GM21360 (cell line): Measurements from ENCODE around the gene MYO5A.
"Not testable (repeated sequence)": the region's sequence is repeated elsewhere in the genome, so short reads cannot be mapped to it uniquely, and the experiment has no call there.

Experiments
- ATAC-seq: cut with Tn5 transposase; IDR thresholded peaks from one replicate; pipeline ENCODE4 v1.9.1; 2021; ENCODE audit warnings: mild to moderate bottlenecking, moderate library complexity; ENCODE audit not compliant: unreplicated experiment

Gene MYO5A

DNA sequence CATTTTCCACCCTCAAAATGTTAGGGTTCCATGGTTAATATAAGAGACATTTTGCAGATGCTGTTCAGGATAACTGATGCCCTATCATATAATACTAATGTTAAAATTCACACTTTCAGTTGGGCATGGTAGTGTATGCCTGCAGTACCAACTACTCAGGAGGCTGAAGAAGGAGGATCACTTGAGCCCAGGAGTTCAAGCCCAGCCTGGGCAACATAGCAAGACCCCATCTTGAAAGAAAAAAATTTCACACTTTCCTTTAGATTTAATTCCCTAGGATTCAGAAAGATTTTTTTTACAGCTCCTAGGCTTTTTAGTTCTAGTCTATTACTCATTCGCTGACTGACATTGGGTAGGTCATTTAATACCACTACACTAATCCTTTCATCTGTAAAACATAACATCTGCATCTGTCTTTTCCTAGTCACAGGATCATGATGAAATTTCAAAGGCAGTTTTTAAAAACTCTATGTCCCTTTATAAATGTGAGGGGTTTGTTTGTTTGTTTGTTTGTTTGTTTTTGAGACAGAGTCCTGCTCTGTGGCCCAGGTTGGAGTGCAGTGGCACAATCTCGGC, 103.7 kb downstream of the MYO5A start:
- ATAC-seq = no peak

DNA sequence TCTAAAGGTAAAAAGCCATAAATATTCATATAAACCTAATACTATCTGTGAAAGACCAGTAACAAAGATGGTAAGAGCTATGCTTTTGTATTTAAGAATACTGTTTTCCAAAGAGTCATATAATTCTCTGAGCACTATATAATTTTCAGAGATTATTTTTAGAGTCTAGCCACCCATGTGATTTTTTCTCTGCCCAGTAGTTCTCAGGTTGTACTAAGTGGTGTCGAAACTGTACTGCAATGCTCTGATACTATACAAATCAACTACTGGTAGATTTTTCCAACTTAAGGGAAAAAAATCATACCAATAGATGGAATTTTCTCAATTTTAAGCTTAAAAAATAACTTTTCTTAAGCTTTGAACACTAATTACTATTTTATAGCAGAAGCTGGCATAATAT, 104.8 kb downstream of the MYO5A start:
- no peak for ATAC-seq

DNA sequence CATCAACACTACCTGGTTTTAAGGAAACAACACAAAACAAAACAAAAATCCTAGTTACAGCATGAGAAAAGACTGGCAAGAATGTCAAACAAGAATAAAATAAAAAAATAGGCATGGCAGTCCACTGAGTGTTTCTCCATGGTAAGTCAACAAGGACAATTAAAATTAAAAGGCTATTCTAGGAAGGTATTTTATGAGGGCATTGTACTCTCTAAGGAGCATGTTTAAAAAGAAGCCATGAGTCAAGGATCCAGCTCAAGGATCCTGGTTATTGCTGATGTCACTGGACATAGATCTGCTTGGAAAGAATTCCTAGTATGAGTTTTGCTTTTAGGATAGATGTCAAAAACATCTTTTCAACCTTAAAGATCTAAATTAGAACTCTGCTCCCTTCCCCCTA, 106.7 kb downstream of the MYO5A start:
- ATAC-seq = no peak

DNA sequence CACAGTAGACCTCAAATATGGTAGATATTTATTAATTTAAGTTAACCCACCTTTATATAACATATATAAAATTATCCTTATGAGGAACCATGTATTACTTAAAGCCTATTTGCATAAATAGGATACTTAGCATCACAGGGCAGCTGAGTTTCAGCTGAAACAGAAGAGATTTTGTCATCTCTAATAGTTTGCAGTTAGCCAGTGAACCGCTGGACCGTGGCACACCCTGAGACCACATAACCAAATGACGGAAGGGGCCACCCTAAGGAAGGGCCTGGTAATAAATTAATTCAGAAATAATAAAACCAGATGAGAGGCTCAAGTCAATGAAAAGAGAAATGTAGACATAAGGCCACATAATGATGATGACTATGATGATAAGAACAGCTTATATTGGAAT, 107.7 kb downstream of the MYO5A start:
- no peak for ATAC-seq

DNA sequence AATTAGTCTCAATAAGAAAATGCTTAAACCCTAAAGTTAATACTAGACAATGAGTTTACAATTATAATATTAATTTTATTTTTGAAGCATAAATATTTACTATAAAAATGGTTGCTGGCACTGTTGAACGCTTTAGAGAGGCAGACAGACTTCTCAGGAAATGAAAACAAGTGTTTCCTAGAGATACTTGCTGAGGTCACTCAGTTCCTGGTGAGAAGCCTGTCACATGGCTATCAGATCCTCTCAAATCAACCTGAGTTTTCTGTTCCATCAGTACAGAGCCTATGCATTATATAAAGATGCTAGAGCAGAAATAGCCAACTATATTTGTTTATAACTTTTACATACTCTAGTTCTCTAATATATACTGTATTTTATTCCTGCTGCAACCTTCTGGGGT, 109.2 kb downstream of the MYO5A start:
- no peak for ATAC-seq

DNA sequence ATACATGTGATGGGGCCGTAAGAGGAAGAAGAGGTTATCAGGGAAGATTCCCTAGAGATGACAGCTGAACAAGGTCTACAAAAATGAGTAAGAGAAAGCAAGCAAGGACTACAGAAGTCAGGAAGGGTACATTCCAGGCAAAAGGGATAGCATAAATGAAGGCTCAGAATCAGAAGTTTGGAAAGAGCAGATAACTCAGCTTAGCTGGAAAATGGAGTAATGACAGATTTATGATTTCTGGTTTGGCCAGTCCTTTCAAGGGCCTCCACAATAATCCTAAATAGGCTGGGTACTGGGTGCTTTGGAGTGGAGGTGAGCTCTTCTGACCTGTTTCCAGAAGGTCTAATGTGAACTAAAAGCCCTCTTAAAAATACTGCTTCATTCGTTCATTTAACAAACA, 110.7 kb downstream of the MYO5A start:
- ATAC-seq = no peak

DNA sequence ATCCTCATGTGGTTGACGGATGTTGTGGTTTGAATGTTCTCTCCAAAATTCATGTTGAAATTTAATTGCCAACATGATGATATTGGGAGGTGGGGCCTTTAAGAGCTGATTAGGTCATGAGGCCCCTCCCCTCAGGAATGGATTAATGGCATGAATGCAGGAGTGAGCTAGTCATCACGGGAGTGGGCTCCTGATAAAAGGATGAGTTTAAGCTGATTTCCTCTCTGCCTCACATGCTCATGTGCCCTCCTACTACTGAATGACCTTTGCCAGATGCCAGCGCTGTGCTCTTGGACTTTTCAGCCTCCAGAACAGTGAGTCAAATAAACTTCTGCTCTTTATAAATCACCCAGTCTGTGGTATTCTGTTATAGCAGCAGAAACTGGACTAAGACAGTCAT, 111.2 kb downstream of the MYO5A start:
- no peak for ATAC-seq

DNA sequence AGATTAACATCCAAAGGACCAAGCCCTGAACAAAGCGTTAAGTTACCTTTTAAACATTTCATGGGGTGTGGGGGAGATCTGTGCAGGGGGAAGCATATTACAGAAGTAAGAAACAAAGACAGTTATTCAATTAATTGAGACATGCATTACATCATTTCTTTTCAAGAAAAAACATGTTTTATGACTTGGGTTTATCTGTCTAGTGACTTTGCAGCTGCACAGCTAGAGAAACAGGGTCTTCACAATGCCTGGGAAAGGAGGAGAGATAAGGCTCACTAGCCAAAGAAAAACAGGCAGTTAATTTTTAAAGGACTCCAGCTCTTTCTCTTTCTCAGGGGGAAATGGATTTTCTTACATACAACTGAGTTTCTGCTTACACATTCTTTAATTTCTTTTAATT, 112.1 kb downstream of the MYO5A start:
- ATAC-seq = not testable (repeated sequence)

DNA sequence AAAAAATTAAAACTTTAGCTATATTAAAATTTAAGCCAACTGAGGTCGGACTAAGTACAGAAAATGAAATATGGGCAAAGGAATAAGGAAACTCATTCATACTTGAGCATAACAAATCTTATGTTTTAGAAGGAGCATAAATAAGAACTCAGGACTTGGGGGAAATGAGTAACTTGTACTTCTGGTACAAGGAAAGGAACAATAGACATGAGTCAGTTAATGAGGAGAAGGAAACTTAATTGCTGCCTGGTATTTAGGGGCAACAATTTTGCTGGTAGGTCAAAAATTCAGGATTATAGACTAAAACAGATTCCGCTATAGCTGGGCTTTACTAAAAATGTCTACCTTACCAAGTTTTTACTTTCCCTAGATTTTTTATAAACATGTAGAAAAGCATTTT, 113.1 kb downstream of the MYO5A start:
- no peak for ATAC-seq

DNA sequence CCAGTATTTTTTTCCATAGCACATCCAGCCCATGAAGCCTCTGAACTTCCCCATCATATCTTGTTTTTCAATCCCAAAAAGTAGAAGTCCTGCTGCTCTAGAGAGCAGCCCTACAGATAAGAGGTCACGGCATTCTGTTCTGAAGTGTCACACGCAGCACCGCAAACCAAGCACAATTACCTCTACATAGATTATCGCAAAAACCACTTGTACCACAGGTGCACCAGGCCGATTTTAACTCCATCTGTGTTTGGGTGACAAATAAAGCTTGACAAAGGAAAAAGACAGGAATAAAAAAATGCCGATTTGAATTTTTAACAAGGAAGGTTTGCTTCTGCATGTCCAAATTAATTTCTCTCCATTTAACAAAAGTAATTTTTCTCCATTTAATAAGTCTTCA, 113.7 kb downstream of the MYO5A start:
- ATAC-seq = no peak

DNA sequence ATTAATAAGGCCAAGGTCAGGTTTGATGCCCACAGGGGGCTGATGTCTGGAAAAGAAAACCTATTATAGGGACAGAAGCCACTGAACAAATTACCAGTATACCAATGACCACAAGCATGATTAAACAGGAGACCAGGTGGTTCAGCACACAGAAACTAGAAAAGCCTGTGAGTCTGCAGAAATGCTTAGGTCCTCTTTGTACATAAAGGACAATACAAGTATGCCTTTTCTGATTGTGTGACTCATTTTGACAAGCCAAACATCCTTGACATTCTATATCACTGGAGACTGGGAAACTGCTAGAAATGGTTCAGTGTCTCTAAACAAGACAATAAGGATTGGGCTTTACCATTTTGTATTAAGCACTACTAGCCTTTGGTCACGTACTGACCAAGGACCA, 119.9 kb downstream of the MYO5A start:
- ATAC-seq = no peak

DNA sequence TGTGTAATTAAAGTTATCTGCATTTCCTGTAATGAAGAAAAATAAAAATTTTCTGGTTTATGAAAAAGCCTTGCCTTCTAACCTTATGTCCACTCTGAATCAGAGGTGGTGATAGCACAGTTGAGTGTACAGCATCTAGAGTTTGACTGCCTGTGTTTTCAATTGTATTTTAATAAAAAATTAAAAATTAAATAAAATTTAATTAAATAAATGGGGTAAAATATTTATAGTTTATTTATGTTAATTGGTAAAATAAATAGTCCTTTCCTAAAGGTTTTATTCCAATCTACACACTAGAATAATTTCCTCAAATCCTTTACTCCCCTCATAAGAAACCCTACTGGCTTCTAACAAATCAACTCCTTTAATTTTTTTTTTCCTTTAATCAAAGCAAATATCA, 121.3 kb downstream of the MYO5A start:
- ATAC-seq = no peak

DNA sequence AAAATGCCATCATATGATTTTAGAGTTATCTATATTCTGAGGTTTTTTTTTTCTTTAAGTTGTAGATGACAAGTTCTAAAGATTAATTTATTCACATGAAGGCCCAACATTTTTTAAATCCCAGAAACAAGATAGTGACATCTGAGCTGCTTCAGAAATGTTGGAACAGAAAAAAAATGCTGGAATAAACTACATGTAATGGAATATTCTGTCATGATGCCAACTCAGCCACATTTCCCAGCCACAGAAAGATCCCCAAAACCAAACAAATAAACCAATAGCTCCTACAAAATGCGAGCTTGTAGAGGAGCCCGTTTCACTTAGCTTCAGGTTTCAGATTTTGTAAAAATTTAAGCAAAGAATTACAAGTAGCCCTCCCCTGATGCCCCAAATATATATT, 122.1 kb downstream of the MYO5A start:
- no peak for ATAC-seq

DNA sequence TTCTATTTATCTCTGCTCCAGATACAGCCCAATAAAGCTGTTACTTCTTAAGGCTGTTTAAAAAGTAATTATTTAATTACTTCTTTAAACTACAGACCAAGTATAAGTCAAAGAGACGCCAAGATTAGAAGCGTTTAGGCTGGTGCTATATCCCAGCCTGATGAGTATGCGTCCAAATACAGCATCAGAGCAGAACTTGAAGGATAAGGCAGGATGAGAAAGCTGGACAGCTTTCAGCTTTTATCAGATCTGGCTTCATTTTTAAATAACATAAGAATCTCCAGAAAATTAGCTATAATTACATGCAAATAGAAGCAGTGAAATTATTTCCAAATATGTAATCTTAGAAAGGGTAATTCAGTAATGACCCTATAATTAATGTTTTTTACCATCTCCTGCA, 122.8 kb downstream of the MYO5A start:
- no peak for ATAC-seq

DNA sequence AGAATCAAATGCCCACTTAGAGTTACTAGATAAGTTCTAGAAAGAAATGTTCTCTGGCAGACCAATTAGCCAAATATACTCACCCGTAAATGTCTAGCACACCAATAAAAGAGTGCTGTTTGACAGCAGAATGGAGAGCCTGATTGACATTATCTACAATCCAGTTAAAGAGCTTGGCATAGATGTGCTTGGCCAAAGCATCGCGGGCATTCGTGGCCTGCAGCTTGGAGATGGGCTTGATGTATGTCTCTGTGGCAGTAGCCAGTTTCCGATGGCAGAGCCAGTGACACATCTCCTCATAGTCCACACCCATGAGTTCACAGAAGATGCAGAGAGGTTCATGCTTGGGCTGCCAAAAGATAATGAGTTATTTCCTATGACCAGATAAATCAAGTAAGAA, 131.6 kb downstream of the MYO5A start:
- no peak for ATAC-seq

DNA sequence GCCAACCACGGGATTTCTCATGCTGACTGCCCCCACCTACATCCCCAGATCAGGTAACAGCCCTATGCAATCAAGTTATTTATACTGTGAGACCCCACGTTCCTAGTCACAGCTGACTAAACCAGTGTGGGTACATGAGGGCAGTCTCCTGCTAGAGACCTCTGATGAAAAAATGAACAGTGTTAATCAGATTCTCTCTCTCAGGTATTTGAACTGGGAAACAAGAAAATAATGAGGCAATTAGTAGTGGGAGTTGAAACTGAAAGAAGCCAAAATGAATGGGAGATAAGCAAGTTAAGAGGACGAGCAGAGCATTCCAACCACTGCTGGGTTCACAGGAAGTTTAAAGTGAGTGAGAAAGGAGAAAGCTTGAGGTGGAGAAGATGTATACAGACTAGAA, 134.6 kb downstream of the MYO5A start:
- ATAC-seq = no peak

DNA sequence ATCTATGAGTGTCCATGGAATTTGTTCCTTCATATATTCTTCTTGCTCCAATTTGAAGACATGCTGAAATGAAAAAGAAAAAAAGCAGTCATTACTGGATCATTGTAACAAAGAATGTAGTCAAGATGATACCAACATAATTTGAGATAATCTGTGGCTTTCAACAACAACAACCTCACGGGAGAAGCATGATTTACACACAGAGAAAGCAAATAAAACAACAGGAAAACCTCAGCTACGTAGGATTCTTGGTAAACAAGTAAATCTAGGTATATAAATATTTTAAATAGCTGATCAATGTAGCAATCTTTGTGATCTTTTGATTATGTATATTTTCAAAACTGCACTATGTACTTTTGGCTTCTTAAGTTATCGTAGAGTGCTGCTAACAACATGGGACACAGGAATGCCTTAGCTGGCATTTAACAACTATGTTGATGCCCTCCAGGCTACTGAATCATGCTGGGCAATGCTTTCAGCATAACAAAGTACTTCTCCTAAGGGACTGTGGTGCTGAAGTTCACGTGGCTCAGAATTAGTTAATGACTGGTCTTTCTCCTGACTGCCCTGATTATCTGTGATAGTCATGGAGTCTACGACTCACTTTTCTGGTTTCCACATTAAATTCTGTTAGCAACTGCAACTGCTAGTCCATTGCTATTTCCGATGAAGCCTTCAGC, 136.5 kb downstream of the MYO5A start:
- ATAC-seq = no peak

DNA sequence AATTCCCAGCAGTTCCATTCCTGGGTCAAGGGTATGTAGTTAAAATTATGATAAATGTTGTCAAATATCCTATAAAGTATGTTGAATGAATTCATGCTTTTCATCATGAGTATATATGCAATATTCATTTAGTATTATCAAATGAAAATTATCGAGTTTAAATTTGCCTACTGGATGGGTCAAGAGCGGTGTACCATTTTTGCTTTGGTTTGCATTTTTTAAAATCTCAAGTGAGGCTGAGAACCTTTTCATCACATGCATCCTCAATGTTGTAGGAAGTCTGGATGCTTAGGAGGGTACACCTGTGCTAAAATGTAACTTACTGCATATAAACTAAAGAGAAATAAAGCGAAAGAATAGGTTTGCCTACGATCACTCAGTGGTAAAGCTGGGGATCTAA, 137.6 kb downstream of the MYO5A start:
- no peak for ATAC-seq

DNA sequence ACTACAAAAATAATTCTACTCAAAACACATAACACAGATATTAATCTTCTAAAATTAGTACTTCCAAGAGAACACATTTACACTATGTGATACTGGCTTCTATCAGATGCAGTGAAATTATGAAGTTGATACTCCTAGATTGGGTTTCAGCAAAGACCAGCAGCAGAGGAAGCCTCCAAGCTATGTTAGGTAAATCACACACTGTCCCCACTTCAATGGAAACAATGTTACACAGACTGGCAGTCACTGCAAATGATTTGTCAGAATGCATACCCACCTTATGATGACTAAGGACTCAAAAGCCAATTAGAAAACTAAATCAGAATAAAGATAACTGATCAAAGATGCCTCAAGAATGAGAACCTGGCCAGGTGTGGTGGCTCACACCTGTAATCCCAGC, 143.0 kb downstream of the MYO5A start:
- no peak for ATAC-seq

DNA sequence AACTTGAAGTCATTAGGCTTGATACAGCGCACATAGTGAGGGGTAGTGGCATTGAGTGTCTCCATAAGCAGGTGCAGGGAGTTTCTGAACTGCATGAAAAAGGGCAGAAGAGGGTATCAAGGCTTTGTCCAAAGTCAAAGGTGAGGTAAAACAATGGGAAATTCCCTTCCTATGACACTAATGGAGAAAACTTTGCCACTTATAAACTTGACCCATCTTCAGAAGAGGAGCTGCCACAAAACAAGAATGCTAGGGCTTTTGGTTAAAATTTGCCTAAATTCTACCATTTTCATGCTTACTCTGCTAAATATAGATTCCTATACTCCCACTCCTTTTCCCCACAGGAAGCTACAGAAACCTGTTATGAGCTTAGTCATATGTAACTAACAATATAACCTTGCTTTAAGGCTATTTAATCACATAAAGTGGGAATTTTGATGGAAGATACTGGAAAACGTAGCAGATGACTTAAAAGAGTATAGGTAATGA, 145.5 kb downstream of the MYO5A start:
- ATAC-seq = no peak

DNA sequence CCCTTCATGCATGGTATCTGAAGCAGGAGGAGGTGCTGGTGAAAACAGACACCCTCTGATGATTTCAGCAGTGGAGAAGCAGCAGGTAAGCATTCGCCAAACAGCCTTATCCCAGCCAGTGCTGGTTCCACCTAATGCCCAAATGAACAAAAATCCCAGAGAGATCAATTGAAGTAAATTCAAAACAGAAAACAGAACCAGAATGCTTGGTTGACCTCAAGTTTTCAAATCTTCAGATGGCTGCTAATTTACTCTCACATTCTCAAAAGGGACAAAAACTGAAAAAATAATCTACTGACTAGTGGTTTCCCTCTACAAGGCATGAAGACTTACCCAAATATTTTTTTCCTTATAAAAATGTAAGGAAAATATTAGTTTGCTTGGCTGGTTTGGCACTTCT, 146.0 kb downstream of the MYO5A start:
- no peak for ATAC-seq

DNA sequence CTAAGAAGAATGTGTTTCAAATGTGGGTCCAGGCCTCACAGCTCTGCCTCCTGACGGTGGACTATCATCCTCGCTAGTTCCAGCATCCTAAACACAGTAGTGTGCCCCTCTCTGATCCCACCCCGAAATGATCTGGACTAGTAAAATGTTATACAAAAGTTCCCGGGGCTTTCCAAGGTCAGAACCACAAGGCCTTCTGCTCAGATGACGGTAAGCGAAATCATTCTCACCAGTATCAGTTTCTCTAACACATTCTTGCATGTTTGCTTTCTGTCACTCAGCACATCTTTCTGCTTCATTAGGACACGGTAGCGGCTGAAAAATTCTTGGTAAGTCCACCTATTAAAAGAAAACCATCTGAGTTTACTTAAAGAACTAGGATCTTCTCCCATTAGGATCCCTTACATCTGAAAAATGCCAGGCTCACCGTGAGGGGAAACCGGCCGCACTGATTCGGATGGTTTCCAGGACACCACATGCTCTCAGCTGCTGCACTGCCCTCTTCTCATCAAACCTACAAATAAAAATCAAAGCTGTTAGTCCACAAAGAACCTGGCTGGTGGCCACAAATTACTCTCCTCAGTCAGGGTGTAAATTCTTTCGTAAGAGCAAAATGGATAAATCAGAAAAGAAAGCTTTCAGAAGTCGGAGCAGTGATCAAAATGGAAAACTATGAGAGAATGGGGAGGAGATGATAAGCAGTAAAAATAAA, 149.1 kb downstream of the MYO5A start:
- ATAC-seq = peak; percentile 67
